HL-60 (cell line): Measurements from ENCODE around the gene POLE.

Experiments used
- DNase-seq, 2 experiments: peaks; one replicate each; pipeline ENCODE4 v3.0.0-alpha.2; 2010 to 2020; ENCODE audit warnings: low read depth in 1 of 2, low spot score in 1 of 2
- H3K27ac ChIP-seq: fragments of 250-450 bp; sonication (Bioruptor Pico); replicated peaks from 2 replicates; pipeline ENCODE4 v1.5.1; 2020; ENCODE audit warnings: mild to moderate bottlenecking, moderate library complexity
- H3K27me3 ChIP-seq: fragments of 250-450 bp; sonication (Bioruptor Pico); 2 replicates; pipeline ENCODE4 v1.5.1; 2021; ENCODE audit warnings: mild to moderate bottlenecking, moderate library complexity; ENCODE audit not compliant: insufficient read depth, poor library complexity, severe bottlenecking
- H3K4me3 ChIP-seq: replicated peaks from 2 replicates; pipeline ENCODE4 v1.5.1; 2011; ENCODE audit warnings: mild to moderate bottlenecking, control low read depth, low read length; ENCODE audit not compliant: insufficient read depth
- CTCF ChIP-seq: IDR thresholded peaks from one replicate; pipeline ENCODE4 v1.5.1; 2011; ENCODE audit warnings: low read length, control low read depth, inconsistent platforms; ENCODE audit not compliant: insufficient read depth
- GABPA ChIP-seq: IDR thresholded peaks from 2 replicates; pipeline ENCODE4 v1.6.1; 2012; ENCODE audit warnings: low read depth
- POLR2AphosphoS5 ChIP-seq: IDR thresholded peaks from 2 replicates; pipeline ENCODE4 v1.6.1; 2012; ENCODE audit warnings: low read depth
- REST ChIP-seq: IDR thresholded peaks from 2 replicates; pipeline ENCODE4 v1.6.1; 2012; ENCODE audit warnings: low read depth; ENCODE audit not compliant: insufficient replicate concordance
- SPI1 ChIP-seq: IDR thresholded peaks from 2 replicates; pipeline ENCODE4 v1.6.1; 2012; ENCODE audit warnings: low read depth, mild to moderate bottlenecking, borderline replicate concordance

Gene POLE

GRCh38 chr12:132657004-132657727 is 30.0 kb downstream of the POLE start:
- DNase-seq, result peak; percentile 30 to 84
- H3K27me3 ChIP-seq, result no peaks in the 10 kb centered on the region
- no peak for TF ChIP-seq POLR2AphosphoS5
- no peak for TF ChIP-seq SPI1
- no peak for TF ChIP-seq CTCF
- no peak for TF ChIP-seq GABPA
- TF ChIP-seq REST, result no peak
- H3K27ac ChIP-seq, result peak overlapping the region; percentile 41; the same call in 1 of the 2 replicates
- H3K4me3 ChIP-seq, result no peak overlapping the region

GRCh38 chr12:132653567-132654290 is 33.4 kb downstream of the POLE start:
- H3K4me3 ChIP-seq, result no peak overlapping the region
- H3K27ac ChIP-seq, result no peak overlapping the region
- H3K27me3 ChIP-seq, result no peaks in the 10 kb centered on the region
- TF ChIP-seq SPI1, result no peak
- no peak for TF ChIP-seq GABPA
- TF ChIP-seq POLR2AphosphoS5, result no peak
- TF ChIP-seq CTCF, result no peak
- TF ChIP-seq REST, result no peak
- no peak for DNase-seq

- Histone ChIP-seq H3K27me3 (no peaks in the 10 kb centered on the region), H3K4me3 (no peak overlapping the region), H3K27ac (no peak overlapping the region)
- DNase-seq, result no peak
- TF ChIP-seq CTCF (no peak), GABPA (no peak), SPI1 (no peak), REST (no peak), POLR2AphosphoS5 (no peak)
Measured at GRCh38 chr12:132651444-132652100, 35.6 kb downstream of the POLE start.
